Measurements from ENCODE around the gene FGF2.
"Not testable (repeated sequence)": the region's sequence is repeated elsewhere in the genome, so short reads cannot be mapped to it uniquely, and the experiment has no call there.

The FGF2 gene

DNA sequence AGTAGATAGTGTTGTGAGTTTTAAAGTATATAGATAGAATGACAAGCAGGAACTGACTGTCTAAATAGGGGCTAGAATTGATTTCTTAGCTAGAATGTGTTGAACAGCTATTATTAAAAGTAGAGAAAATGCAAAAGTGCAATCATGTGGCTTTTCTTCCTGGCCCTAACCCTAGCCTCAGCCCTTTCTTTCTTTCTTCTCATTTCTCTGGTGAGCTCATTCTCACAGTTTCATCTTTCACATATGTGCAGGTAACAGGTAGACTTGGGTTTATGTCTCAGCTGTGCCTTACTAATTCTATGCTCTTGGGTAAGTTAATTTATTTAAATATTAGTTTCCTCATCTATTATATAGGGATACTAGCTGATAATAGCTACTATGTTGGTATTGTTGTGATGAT is 24.9 kb downstream of the FGF2 start:
- DNase-seq = no peak

- no peak for DNase-seq
Measured at GRCh38 chr4:122854447-122855352, 28.1 kb downstream of the FGF2 start.

- DNase-seq = no peak
Measured at GRCh38 chr4:122855353-122855890, 28.8 kb downstream of the FGF2 start.

DNA sequence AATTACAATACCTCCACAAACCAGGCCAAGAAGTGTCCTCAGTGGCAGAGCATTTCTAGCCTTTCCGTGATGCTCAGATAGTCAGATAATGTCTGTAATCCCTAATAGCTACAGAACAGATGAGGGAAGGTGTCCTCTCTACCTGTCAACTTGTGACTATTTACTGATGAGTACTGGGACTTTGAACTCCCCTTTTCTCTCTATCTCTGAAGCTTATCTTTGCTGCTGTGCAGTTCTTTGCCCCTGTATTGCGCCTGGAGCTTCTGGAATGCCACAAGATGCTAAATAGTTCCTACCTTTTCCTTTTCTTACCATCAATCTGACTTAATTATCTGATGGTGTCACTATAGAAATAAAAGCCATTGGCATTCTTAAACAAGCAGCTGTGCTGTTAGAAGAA is 30.5 kb downstream of the FGF2 start:
- no peak for DNase-seq

DNA sequence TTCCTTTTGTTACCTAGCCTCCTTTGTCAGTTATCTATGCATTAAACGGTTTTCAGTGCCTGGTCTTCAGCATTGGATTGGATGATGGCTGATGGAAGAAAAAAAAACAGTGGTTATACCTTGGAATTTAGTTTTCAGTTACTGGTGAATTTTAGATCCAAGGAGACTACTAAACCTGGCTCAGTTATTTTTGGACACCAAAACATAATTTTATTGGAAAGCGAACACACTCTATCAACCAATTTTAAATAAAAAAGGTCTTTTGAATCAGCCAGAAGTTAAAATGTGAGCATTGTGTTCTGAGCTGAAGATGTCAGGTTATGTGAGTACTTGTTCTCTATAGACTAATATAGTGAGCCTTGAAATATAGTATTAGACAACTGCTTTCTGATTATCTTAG is 32.1 kb downstream of the FGF2 start:
- DNase-seq = no peak

- no peak for DNase-seq
Measured at GRCh38 chr4:122861172-122861943, 34.7 kb downstream of the FGF2 start.

GRCh38 chr4:122863639-122864038 is 37.0 kb downstream of the FGF2 start:
- DNase-seq = no peak

GRCh38 chr4:122865425-122865824 is 38.8 kb downstream of the FGF2 start:
- no peak for DNase-seq

DNA sequence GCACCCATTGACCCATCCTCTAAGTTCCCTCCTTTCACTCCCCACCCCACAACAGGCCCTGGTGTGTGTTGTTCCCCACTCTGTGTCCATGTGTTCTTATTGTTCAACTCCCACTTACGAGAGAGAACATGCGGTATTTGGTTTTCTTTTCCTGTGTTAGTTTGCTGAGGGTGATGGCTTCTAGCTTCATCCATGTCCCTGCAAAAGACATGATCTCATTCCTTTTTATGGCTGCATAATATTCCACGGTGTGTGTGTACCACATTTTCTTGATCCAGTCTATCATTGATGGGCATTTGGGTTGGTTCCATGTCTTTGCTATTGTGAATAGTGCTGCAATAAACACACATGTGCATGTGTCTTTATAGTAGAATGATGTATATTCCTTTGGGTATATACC is 41.6 kb downstream of the FGF2 start:
- DNase-seq = not testable (repeated sequence)

DNA sequence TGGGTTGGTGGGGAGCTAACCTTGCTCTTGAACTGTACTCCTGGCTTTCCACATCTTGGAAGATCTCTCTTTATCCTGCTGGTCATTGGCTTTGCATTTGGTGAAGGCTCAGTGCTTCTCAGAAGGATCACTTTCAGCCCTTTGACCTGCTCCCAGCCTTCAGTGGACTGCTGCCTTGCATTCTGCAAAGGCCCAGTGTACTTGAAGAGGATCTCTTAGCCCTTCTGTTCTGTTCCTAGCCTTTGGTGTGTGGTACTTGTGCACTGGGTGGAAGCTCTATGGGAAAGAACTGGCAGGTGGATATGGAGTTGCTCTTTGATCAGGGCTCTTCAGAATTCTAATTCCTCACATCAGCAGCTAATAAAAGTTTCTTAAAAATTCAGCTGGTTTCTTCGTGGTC is 46.5 kb downstream of the FGF2 start:
- DNase-seq = no peak

- DNase-seq = no peak
Measured at GRCh38 chr4:122873821-122874593, 47.4 kb downstream of the FGF2 start.

DNA sequence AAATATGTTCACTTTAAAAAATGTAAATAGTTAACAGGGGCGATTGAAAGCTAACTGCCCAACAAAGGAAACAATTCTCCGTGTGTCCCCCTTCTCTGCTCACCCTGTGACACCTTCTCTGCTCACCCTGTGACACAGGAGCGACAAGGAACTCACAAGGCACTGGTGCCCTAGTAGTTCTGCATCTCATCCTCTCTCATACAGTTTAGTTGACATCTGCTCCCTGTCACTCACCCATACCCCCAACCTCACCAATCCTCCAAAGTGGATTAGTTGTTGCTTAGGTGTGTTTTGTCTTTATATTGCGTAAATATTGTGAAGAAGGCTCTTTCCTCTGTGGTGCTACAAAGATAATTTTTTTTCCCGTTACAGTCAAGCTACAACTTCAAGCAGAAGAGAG is 49.3 kb downstream of the FGF2 start:
- DNase-seq = no peak

DNA sequence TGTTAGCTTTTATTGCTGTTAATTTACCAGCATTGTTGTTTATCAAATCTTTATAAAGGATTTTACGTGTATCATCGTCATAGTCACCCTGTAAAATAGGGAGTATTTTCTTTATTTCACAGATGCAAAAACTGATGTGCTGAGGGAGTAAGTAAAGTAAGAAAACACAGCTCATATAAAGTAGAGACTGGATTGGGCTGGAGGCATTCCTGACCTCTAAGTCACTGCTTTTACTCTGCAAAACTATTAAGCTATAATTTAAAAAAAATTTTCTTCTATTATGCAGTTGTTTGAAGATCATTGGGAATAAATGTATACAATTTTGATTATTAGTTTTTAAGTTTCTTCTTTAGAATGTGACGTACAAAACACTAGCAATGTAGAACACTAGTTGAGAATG is 49.8 kb downstream of the FGF2 start:
- no peak for DNase-seq

GRCh38 chr4:122879001-122879400 is 52.4 kb downstream of the FGF2 start:
- DNase-seq = no peak

- DNase-seq = no peak
Measured at GRCh38 chr4:122882857-122883735, 56.5 kb downstream of the FGF2 start.

- DNase-seq = no peak
Measured at GRCh38 chr4:122884499-122884898, 57.9 kb downstream of the FGF2 start.

DNA sequence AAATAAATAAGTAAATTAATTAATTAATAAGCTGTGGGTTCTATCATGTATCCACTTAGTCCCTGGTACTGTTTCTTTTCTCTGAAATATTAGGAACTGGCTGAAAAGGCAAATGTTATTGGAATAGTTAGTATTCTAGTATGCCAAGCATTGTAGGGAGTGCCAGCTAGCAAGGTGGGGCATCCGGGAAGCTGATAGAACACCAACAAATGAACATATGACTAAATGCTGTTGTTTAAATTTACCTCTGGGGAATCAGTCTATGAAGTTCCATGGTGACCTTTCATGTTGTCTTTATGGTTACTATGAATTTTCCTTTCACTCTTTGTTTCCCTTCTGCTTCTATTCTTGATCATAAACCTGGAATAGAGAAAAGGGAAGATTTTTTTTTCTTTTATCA is 63.1 kb downstream of the FGF2 start:
- DNase-seq = no peak

DNA sequence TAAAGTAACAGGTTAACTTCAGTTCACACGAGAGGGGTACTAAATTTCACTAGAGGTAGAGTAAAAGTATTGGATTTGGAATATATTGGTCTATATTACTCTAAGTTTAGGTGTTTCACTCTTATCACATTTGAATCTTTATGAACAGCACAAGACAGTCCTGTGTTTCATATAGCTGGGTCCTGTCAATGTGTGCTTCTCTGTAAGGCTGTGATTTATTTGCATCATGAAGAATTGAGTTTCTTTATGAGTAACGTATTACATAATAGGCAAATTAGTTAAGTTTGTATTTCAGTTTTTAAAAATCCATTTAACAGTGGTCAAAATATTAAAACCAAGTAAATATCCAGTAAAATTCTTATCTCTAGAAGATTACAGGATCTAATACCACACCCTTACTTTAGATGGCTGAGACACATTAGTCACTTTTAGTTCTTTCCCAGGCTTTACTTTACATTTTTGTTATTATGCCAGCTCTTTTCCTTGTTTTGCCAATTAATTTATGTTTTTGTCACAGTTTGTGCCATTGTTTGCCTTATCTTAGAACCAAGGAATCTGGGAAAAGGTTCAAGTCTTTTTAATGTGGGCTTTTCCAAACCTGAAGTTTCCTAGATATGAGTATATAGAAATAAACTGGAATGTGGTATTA is 63.6 kb downstream of the FGF2 start:
- no peak for DNase-seq

DNA sequence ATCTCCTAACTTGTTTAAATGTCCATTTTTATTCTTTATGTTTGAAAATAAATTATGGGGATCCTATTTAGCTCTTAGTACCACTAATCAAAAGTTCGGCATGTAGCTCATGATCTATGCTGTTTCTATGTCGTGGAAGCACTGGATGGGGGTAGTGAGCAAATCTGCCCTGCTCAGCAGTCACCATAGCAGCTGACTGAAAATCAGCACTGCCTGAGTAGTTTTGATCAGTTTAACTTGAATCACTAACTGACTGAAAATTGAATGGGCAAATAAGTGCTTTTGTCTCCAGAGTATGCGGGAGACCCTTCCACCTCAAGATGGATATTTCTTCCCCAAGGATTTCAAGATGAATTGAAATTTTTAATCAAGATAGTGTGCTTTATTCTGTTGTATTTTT is 68.2 kb downstream of the FGF2 start:
- DNase-seq = no peak

GRCh38 chr4:122895336-122895995 is 68.8 kb downstream of the FGF2 start:
- DNase-seq = no peak

- DNase-seq = no peak
Measured at GRCh38 chr4:122896270-122896669, 69.6 kb downstream of the FGF2 start.
